Ovary (tissue), 3 donors: ENCODE measurements around the gene PASK.

Experiments used
- CTCF ChIP-seq, 3 donors: fragments of 450-650 bp in 2 of 3; fragments of 200-600 bp in 1 of 3; IDR thresholded peaks; one replicate each; pipeline versions ENCODE4 v1.5.1 to v1.8.0; 2016 to 2022; ENCODE audit warnings: antibody characterized with exemption in 3 of 3, mild to moderate bottlenecking in 1 of 3
- EP300 ChIP-seq: sonication (generic); formaldehyde crosslinking; IDR thresholded peaks from one replicate; pipeline ENCODE4 v1.6.1; 2017; ENCODE audit warnings: antibody characterized with exemption
- POLR2A ChIP-seq: fragments of 450-650 bp; IDR thresholded peaks from one replicate; pipeline ENCODE4 v1.6.1; 2017; ENCODE audit warnings: antibody characterized with exemption, mild to moderate bottlenecking, moderate library complexity
- donor health status: DM: no; HTN: no; CAD: no.

- TF ChIP-seq CTCF (IDR thresholded peaks at IDR 0.05) (no peak), POLR2A (no peak), EP300 (no peak)
Observed at GRCh38 chr2:241064008-241064801, 85.1 kb downstream of the PASK start.
